Medulla oblongata (tissue), 1 donor: ENCODE measurements around the gene TYW3.

ENCODE experiments used
- DNase-seq: peaks from one replicate; pipeline ENCODE4 v3.0.0-alpha.2; 2015; ENCODE audit errors: extremely low spot score

TYW3 gene, protein sequence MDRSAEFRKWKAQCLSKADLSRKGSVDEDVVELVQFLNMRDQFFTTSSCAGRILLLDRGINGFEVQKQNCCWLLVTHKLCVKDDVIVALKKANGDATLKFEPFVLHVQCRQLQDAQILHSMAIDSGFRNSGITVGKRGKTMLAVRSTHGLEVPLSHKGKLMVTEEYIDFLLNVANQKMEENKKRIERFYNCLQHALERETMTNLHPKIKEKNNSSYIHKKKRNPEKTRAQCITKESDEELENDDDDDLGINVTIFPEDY

DNA sequence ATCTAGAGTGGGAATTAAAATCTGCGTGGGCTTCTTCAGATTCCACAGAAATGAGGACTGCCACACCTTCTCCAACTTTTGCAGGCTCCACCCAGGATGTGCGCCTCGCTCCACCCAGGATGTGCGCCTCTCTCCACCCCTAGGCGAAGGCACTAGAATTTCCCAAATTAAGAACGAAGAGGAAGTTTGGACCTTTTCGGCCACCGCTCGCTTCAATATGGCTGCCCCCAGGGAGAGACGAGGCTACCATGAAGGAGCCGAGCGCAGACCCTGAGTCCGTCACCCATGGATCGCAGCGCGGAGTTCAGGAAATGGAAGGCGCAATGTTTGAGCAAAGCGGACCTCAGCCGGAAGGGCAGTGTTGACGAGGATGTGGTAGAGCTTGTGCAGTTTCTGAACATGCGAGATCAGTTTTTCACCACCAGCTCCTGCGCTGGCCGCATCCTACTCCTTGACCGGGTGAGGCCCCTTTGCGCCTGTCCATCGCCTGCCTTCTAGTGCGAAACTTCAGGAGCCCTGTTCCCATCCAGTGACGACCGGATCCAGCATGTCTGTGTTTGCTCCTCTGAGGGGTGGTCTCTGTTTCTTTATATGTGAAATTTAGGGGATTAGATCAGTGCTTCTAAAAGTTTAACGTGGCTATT lies at the start of gene TYW3, which contains the start of gene CRYZ:
TSS of gene TYW3 (plus strand) at position 193 of the 644 bp plus-strand sequence. CDS start at position 286, 93 bp downstream.
TSS of gene CRYZ (minus strand) at position 91 of the 644 bp plus-strand sequence. CDS start 8,229 bp downstream, outside the sequence.
- DNase-seq, result peak; percentile 96

DNA sequence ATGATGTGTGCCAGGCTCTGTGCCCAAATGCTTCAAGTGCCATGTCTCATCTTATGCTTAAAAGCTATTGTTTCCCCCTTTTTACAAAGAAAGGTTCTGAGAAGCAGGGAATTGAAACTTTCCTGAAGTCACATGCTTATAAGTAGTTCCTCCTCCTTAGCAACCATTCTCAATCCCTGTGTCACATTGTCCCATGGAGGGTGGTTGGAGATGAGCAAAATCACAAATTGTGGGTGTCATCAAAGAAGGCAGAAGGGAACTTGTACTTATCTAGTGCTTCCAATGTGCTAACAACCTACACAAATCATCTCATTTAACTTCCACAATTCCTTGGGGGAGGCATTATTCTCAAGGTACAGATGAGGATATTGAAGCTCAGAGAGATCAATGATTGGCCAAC lies 49.3 kb upstream of the TYW3 start:
- DNase-seq, result no peak

DNA sequence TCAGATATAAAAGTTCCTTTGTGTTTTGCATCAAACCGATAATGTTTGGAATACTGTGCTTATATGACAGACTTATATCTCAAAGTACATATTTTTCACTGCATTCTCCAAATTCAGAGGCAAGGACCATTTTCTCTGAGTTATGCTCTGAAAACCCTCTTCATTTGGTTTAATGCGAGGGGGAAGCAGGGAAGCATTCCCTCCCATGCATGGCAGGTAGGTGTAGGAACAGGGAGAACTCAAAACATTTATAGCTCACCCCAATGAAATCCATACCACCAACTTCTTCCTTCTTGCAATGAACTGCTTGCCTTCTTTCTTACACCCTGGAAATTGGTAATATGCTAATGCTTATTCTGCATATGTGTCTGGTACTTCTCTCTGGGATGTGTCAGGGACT lies 48.7 kb upstream of the TYW3 start:
- DNase-seq, result no peak

DNA sequence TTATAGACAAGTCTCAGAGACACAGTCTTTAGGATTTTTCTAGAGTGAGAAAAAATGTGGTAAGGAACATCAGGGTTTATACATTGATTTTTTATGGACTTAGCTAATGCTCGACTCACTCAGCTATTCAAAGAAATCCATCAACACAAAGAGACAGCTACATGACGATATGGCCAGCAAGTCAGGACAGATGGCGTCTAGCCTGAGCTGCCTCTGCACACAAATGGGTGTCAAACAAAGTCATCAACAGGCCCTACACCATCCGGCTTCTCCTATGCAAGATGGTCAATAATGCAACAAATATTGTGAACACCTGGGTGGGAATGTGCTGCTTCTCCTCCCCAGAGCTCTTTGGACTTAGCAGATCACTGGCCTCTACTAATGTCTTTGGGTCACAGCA lies 46.0 kb upstream of the TYW3 start:
- no peak for DNase-seq

DNA sequence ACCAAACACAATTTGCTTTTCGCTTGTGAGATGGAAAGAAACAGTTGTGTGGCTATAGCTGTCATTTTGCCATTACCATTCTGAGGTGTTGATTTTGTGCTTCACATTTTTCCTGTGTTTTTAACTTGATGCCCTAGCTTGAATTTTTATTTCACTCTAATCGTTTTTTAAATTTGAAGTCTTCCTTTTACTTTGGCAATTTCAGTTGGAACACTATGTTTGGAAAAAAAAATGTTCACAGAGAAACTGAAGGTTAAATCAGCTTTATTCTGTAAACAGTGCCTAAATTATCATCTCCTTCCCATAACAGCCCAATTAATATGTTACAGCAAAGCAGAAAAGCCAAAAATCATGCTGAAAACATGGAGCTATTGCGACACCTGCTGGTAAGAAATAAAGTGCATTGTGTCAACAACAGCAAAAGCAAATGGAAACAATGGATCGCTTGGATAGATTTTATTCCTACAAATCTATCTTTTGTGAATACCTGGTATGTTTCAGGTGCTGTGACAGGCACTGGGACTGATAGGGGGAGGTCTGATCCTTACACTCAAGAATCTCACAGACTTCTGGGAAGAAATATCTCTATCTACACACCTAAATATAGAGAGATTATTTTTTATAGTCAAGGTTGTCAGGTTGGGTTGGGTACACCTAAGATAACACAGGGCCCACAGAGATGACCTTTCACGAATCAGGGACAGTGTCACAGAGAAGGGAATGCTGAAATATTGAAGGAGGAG lies 43.2 kb upstream of the TYW3 start:
- DNase-seq, result peak; percentile 83

DNA sequence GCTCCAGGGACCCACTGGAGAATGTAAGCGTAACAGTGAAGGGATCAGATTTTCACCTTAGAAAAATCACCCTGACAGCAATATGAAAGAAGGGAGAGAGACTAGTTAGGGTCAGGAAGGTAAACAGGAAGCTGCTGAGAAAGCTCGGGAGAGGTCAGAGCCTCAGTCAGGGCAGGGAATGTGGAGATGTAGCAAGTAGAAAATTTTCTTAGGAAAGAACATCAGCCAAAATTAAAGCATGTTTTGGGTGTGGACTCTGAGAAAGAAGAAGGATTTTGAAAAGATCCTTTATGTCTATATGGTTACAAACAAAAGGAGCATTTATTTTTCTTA lies 42.6 kb upstream of the TYW3 start:
- no peak for DNase-seq

DNA sequence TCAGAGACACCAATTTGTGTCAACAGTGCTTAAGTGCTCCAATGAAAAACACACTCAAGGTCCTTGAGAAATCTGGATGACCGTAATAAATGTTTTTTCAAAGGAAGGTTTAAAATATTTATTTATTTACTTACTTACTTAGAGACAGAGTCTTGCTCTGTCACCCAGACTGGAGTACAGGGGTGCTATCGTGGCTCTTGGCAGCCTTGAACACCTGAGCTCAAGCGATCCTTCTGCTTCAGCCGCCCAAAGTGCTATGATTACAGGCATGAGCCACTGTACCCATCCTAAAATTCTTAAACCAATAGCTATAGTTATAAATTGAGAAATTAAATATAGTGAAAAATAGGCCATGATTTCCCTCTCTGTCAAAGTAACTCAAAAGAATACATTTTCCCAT lies 42.0 kb upstream of the TYW3 start:
- DNase-seq, result no peak

DNA sequence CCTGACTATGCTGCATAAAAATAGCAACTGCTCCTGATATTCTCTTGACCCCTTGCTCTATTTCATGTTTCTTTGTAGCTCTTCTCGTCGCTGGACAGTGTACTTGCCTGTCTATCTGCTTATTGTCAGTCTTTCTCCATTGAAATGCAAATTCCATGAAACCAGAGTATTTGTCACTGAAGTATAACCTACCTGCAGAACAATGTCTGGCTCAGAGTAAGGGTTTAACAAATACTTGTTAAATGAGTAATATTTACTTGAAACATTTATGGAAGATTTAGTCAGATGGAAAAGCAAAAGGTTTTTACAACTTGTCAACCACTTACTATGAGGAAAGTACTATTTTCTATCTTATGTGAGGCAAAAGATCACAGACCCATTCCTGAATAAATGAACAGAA lies 39.5 kb upstream of the TYW3 start:
- no peak for DNase-seq

DNA sequence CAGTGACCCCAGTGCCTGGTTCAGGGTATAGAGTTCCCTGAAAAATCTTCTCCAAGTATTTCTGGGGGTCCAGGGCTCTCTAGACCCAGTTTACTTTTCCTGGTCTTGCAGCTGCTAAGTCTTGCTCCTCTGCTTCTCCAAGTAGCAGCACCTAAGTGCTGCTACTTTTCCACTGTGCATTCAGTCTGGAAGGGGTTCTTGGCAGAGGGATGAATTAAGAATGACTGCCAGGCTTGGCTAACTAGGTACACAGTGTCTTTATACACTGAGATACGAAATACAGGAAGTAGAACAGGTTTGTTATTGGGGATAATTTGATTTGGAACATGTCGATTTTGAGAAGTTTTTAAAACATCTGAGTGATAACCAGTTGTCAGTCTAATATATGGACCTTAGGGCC lies 35.1 kb upstream of the TYW3 start:
- DNase-seq, result no peak

DNA sequence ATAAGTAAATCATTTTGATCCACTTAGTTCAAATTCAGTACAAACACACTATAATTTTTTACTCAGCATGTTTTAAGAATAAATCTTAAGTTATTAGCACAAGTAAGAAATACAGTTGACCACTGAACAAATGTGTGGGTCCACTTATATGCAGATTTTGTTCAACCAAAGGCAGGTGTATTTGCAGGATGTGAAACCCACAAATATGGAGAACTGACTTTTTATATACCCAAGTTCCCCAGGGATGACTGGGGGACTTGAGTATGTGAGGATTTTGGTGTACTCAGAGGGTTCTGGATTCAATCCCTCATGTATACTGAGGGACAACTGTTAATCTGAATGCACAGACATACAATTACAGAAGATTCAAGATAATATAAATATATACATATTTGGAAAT lies 33.6 kb upstream of the TYW3 start:
- no peak for DNase-seq

DNA sequence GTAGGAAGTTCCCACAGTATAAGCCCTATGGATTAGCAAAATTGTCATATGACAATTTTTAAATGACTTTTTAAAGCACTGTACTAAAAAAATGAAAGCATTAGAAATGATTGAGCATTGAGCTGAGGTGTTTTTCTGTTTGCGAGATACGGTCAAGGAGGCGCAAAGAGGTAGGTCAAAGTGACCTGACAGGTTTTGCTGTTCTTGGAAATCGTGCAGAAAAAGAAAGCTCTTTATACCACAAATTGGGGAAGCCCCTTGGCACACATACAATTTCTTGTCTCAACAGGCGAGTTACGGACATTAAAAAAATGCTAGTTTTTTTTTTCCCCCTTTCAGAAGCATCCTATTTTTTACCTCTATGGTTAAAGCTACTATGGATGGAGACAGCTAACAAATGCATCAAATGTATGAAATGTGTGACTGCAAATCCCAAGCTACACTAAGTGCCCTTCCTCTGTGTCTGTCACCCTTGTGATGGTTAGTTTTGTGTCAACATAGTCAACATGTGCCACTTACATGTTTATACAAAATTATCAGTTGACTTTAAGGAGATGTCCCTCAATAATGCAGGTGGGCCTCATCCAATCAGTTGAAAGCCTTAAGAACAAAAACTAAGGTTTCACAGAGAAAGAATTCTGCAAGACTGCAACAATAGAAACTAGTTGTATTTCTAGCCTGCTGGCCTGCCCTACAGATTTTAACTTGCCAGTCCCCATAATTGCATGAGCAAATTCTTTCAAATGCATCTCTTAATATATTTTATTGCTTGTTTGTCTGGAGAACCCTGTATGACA lies 29.4 kb upstream of the TYW3 start:
- no peak for DNase-seq

DNA sequence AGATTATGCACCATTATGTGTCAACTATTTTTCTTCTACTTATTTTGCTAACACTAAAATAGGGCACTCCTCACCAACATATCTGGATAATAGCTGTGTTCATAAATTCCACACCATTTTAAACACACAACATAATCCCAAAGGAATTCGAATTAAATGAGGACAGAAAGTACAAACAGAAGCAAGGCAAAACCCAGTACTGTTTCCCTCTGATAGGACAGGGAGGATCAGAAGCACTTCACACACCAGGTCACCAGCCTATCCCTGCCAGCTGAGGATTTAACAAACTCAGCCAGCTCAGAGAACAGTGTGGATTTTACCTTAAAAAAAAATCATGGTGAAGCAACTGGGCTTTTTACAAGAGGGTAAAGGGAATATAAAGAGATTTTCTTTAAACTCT lies 20.1 kb upstream of the TYW3 start:
- DNase-seq, result no peak

DNA sequence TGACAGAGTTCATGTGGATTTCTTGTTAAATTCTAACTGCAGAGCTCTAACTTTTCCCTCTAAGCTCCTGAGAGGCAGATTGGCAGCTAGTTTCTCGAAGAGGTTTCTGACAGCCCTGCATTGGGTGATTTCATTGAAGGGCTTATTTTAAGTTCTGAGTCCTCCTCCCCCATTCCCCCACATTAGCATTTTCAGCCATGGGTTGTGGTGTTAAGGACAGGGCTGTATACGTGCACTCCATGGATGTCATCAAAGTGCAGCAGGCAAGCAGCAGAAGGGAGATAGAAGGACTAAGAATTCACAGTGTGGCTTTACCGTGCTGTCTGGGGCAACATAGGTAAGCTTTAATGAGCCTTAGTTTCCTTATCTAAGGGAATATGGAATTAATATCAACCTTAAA lies 19.1 kb upstream of the TYW3 start:
- no peak for DNase-seq

DNA sequence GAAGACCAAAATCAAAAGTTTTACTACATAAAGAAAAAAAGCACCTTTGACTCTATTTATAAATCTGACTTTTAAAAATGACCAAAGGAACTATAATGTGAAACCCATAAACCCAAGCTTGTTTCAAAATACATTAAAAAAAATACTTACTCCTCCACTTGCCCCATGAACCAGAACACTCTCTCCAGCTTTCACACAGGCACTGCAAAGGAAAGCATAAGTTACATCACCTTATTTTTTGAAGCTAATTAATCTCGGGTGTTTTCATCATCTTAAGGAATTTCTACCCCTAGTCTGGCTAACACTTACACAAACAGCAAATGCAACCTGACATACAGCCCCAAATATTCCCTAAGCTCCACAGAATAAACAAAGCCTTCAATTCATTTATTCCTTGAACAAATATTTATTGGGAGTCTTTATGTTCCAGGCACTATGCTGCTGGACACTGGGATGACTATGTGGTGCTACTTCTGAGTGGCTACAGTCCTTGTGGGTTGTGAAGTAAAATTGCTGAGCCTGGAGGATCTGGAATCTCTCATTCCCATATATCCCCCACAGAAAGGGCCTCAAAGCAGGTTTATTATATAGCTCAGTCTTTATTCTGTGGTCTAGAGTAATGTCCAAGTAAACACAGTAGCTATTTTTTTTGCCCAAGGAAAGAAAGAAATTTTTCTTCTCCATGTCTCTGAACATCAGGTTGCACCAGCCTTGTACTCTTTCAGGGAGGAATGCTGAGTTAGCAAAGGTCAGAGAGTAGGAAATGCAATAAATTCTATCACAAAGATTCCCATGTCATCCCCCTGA lies 18.3 kb upstream of the TYW3 start:
- DNase-seq, result no peak

DNA sequence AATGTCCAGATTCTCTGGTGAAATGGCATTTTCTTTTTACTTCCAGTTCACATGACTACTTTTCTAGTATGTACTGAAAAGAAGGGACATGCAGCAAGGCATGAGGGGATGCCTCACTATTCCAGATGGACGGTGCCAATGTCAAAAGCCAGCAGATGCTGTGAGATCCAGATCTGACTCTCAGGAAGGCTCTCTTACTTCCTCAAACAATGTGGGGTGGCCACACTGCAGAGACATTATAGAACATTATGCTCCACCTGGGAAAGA lies 17.8 kb upstream of the TYW3 start:
- DNase-seq, result no peak

DNA sequence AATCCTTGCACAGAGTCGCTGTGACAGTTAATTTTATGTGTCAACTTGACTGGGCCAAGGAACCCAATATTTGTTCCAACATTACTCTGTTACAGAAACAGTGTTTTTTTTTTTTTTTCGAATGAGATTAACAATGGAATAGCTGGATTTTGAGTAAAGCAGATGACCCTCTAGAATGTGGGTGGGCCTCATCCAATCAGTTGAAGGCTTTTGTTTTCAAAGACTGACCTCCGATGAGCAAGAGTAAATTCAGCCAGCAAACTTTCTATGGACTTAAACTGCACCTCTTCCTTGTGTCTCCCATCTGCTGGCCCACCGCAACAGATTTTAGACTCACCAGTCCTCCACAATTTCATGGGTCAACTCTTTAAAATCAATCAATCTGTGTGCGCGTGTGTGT lies 17.1 kb upstream of the TYW3 start:
- DNase-seq, result no peak

DNA sequence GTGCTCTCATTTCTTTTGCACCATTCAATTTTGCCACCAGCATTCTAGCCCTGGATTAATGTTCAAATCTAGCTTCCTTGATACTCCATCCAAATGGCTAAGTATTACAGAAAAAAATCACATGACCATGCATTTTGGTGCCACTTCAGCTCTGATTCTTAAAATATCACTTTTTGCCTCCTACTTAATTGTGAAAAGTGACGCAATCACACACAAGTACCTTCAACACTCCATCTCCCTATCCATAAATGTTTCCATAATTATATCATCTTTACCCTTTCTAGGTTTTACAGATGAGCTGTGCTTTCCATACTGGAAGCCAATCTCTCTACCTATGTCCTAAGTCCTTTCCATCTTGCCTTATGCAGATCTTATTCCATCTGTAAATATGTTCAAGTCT lies 16.1 kb upstream of the TYW3 start:
- no peak for DNase-seq

DNA sequence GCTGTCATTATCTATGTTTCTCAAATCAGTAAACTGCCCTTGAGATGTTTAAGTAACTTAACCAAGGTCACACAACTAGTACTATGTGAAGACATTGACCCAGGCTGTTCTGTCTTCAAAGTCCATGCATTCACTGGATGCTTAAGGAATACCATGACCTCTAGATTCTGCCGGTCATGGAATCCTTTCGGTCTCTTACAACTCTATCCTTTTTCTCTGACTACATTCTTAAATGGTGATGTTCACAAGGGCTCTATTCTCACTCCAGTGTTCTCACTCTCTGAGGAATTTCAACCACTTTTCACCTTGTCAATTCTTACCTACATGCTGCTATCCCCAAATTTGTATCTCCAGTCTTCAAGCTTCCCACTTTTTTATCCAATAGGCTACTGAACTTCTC lies 15.3 kb upstream of the TYW3 start:
- no peak for DNase-seq

DNA sequence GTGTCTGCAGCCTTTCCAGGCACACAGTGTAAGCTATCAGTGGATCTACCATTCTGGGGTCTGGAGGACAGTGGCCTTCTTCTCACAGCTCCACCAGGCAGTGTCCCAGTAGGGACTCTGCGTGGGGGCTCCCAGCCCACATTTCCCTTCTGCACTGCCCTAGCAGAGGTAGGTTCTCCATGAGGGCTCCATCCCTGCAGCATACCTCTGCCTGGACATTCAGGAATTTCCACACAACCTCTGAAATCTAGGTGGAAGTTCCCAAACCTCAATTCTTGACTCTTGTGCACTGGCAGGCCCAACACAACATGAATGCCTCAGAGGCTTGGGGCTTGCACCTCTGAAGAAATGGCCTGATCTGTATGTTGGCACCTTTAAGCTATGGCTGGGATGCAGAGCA lies 6.9 kb upstream of the TYW3 start:
- no peak for DNase-seq

DNA sequence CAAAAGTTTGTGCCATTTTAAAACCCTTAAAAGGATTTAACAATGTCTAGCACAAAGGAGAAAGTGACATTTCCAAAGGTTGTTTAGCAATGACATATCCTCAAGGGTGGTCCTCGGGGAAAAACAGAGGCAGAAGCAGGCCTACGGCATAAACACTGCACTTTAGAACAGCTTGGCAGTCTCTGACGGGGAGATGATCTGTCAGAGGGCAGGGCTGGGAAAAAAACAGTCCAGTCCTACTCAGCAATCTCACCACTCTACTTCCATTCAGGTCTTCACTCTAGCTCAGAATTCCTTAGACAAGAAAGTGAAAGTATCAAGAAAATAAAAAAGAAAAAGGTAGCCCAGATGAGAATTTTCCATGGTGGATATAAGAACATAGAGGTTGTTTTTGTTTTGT lies 4.2 kb upstream of the TYW3 start:
- DNase-seq, result no peak

DNA sequence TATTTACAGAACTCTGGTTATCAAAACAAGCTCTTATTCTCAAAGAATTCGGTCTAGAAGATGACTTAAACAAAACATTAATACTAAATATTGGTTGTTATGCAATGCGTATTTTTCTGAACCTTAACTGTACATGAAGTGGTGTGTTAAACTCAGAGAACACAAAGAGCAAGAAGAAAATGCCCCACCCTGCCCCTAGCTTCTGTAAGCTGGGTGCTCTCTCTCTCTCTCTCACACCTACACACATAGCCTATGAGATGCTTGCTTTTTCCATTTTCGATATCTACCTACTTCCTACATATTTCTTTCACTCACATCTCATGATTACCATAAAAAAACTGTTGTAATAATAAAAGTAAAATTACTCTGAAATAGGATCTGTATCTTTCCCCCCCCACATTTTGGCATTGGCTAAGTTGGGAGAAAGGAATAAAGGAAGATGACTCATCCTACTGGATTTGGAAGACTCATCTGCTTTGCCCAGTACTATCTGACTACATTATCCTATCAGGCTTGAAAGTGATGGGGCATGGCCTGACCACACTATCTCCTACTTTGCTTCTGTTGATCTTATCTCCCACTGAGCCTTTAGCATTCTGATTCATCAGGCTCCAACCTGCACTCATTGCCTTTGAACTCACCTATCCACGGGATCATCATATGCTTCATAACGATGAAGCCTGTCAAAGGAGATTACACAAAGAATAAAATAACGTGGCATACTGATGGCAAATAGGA lies 3.0 kb upstream of the TYW3 start:
- no peak for DNase-seq
